Measurements from ENCODE around the gene ANKMY1.

Gene ANKMY1

DNA sequence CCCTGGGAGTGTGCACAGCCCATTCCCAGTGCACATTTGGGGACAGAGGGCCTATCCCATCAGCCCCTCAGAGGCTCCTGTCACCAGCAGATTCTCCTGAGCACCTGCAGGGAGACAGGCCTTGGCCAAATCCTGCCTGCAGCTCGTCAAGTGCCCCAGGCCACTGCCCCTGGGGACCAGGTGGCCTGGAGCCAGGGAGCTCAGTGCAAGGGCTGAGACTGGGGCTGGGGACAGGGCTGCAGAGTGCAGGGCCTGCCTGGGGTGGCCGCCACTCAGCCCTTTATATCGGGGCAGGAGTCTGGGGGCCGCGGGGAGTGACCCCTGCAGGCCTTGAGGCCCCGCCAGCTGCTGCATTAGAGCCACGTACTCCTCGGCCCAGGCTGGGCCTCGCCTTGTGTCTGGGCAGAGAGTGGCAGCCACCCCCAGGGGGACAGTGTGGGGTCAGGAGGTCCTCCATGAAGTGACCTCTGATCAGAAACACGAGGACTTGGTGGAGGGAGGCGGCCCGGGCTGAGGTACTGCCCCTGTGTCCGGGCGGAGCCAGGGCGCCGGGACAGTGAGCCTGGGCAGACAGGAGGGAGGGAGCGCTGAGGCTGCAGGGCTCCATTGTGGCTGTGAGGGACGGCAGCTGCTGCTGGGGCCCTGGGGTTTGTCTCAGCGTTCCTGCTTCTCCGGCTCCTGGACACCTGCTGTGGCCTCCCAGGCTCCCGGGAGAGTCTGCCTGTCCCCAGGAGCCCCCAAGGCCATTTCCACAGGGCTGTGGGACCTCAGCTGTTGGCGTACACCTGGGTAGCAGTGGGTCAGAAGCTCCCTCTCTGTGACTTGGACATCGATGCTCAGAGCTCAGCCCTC lies 98.2 kb downstream of the ANKMY1 start:
- Histone ChIP-seq H3K27me3 (ENCODE audit: control insufficient read depth, insufficient read depth, low read length) (peaks cover 5% of the 10 kb centered on the region), H3K4me3 (ENCODE audit: low read length) (no peak overlapping the region), H3K36me3 (ENCODE audit: control insufficient read depth, insufficient read depth, low read length) (peaks cover 6% of the 10 kb centered on the region), H3K27ac (ENCODE audit: low read depth, low read length) (no peak overlapping the region), H3K4me1 (ENCODE audit: control insufficient read depth, insufficient read depth, low read length) (no peaks in the 10 kb centered on the region), H3K9ac (ENCODE audit: low read length) (no peak overlapping the region)

DNA sequence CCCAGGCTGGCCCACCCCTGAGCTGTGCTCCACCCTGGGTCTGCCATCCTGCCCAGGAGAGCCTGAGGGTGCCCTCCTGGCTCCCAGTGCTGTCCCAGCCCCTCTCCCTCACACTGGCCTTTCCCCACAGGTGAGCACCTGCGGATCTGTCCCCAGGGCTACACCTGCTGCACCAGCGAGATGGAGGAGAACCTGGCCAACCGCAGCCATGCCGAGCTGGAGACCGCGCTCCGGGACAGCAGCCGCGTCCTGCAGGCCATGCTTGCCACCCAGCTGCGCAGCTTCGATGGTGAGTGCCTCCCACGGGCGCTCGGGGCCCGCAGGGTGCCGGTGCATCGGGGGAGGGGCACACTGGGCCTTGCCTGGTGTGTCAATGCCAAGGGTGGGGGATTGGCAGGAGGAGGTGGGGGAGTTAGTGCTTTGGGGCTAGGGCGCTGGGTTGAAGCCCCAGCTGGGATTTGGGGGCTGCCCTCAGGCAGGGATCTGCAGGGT lies 98.8 kb downstream of the ANKMY1 start:
- H3K27me3 ChIP-seq (ENCODE audit: control insufficient read depth, insufficient read depth, low read length), result peaks cover 5% of the 10 kb centered on the region
- H3K9ac ChIP-seq (ENCODE audit: low read length), result no peak overlapping the region
- H3K36me3 ChIP-seq (ENCODE audit: control insufficient read depth, insufficient read depth, low read length), result peaks cover 1% of the 10 kb centered on the region
- H3K4me1 ChIP-seq (ENCODE audit: control insufficient read depth, insufficient read depth, low read length), result no peaks in the 10 kb centered on the region
- no peak overlapping the region for H3K27ac ChIP-seq (ENCODE audit: low read depth, low read length)
- no peak overlapping the region for H3K4me3 ChIP-seq (ENCODE audit: low read length)

DNA sequence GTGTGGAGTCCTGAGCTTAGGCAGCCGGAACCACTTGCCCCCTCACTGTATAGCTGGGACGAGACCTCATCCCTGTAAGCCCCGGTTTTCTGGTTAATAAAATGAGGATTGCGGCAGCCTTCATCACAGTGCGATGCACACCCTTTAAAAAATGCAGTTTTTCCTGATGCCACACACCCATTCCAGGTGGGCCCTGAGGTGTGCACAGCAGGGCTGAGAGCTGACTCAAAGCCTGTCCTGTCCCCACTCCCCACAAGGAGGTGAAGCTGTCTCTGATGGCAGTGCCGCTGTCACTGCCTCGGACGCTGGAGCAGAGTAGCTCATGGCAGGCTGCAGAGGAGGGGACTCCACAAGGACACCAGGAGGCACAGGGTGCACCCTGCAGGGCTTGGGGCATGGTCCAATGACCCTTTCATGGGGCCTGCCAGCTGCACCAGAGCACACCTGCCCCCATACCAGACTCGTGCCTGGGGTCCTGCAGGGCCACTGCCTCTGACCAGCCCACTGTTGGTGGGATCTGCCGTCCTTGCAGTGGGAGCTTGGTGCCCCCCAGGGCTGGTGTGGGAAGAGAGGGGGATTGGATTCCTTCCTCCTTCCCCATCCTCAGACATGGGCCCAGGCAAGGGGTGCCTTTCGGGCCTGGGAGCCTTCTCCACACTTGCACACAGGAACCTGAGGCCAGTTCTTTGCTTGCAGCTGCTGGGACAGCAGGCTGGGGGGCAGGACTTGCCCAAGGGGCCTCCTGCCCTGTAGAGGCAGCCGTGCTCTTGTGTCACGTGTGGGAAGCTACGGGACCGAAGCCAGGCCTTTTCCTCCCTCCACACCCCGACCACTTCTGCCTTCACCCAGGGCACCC lies 99.5 kb downstream of the ANKMY1 start:
- Histone ChIP-seq H3K4me1 (ENCODE audit: control insufficient read depth, insufficient read depth, low read length) (no peaks in the 10 kb centered on the region), H3K9ac (ENCODE audit: low read length) (no peak overlapping the region), H3K27ac (ENCODE audit: low read depth, low read length) (no peak overlapping the region), H3K36me3 (ENCODE audit: control insufficient read depth, insufficient read depth, low read length) (no peaks in the 10 kb centered on the region), H3K4me3 (ENCODE audit: low read length) (no peak overlapping the region), H3K27me3 (ENCODE audit: control insufficient read depth, insufficient read depth, low read length) (peaks cover 5% of the 10 kb centered on the region)

DNA sequence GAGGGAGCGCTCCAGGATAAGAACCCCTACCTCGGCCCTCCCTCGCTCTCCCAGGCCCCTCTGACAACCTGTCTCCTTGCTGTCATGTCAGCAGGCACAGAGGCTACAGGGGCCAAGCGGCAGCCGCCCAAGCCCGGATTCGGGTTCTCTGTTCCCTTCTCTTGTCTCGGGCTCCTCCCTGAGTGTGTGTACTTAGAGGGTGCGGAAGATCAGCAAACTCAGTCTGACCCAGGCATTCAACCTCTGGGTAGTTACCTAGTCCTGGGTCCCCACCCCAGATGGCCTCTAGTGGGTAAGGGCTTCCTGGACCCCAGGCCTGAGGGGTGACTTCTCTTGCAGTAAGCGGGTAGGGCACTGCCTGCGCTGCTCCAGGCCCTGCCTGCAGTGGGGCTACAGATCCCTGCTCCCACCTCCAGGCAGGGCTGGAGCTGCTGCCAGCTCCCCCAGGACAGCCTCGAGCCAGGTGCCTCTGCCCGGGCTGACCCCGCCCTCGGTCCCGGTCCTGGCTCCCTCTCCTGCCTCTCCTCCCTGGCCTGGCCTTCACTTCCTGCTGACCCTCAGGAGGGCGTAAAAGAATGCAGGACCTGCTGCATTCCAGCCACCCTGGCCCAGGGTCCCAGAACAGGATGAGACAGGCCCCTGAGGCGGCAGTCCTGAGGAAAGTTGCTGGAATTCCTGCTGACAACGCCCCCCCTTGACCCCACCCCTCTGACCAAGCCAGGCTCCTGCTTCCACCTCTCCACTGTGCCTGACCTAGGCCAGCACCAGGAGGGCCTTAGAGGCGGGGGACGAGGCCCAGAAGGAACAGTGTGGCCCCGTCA lies 100.4 kb downstream of the ANKMY1 start:
- peaks cover 5% of the 10 kb centered on the region for H3K27me3 ChIP-seq (ENCODE audit: control insufficient read depth, insufficient read depth, low read length)
- H3K27ac ChIP-seq (ENCODE audit: low read depth, low read length), result no peak overlapping the region
- no peaks in the 10 kb centered on the region for H3K4me1 ChIP-seq (ENCODE audit: control insufficient read depth, insufficient read depth, low read length)
- H3K36me3 ChIP-seq (ENCODE audit: control insufficient read depth, insufficient read depth, low read length), result no peaks in the 10 kb centered on the region
- no peak overlapping the region for H3K4me3 ChIP-seq (ENCODE audit: low read length)
- H3K9ac ChIP-seq (ENCODE audit: low read length), result no peak overlapping the region

DNA sequence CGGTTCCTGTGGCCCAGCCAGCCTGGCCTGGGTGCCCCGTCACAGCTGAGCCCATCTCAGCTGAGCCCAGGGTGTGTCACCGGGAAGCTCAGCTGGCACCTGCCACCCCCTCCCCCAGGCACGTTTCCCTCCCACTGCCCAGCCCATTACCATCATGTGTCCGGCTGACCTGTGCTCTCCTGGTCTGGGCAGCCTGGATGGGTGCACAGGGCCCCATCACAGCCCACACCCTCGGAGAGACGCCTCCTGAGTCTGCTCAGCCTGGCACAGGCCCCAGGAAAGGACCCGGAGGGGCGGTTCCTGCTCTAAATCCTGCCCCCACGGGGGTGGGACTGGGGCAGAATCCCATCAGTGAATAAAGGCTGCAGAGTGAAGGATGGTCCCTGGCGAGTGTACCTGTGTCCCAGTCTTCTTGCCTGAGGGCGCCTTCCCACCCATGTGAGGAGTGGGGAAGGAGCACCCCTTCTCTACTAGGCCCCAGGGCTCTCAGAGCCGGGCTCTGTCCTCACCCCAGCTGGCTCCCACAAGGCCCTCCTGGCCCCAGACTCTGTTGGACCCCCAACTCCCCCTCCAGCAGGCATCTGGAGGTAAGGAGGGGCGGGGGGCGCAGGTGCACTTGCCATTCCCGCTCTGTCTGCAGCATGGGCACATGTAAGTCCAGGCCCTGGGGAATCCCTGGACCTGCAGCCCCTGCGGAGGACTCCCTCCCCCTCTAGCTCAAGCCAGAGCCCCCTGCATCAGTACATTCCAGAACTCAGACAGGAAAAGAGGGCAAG lies 101.2 kb downstream of the ANKMY1 start:
- peaks cover 5% of the 10 kb centered on the region for H3K4me1 ChIP-seq (ENCODE audit: control insufficient read depth, insufficient read depth, low read length)
- H3K9ac ChIP-seq (ENCODE audit: low read length), result no peak overlapping the region
- peaks cover 10% of the 10 kb centered on the region for H3K27me3 ChIP-seq (ENCODE audit: control insufficient read depth, insufficient read depth, low read length)
- no peak overlapping the region for H3K4me3 ChIP-seq (ENCODE audit: low read length)
- H3K27ac ChIP-seq (ENCODE audit: low read depth, low read length), result no peak overlapping the region
- H3K36me3 ChIP-seq (ENCODE audit: control insufficient read depth, insufficient read depth, low read length), result no peaks in the 10 kb centered on the region

DNA sequence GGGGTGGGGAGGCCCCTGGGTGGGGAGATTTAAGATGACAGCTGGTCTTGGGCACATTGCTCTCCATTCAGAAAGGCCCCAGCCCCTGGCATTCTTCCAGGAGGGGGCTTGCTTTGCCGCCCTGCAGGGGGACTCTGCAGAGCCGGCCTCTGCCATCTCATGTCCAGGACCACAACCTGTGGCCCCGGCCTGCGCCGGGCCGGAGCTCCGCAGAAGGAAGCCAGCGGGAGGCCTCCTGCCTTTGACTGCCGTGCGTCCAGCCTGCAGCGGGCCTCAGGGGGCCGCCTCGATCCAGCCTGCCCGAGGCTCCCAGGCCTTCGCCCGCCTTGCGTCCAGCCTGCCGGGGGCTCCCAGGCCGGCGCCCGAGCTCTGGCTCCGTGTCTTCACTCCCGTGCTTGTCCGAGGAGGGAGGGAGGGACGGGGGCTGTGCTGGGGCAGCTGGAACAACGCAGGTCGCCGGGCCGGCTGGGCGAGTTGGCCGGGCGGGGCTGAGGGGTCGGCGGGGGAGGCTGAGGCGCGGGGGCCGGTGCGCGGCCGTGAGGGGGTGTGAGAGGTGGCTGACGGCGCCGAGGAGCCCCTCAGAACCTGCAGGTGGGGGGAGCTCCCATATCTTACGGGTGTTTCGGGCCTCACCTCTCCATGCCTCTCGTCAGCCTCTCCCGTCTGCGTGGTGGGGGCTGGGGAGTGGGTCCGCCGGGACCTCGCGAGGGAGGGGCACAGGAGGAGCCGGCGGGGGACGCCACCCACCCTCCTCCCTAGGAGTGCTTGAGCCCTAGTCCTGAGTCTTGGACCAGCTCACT lies 101.9 kb downstream of the ANKMY1 start:
- Histone ChIP-seq H3K36me3 (ENCODE audit: control insufficient read depth, insufficient read depth, low read length) (no peaks in the 10 kb centered on the region), H3K27me3 (ENCODE audit: control insufficient read depth, insufficient read depth, low read length) (peaks cover 10% of the 10 kb centered on the region), H3K27ac (ENCODE audit: low read depth, low read length) (no peak overlapping the region), H3K4me1 (ENCODE audit: control insufficient read depth, insufficient read depth, low read length) (peaks cover 8% of the 10 kb centered on the region), H3K4me3 (ENCODE audit: low read length) (no peak overlapping the region), H3K9ac (ENCODE audit: low read length) (no peak overlapping the region)

DNA sequence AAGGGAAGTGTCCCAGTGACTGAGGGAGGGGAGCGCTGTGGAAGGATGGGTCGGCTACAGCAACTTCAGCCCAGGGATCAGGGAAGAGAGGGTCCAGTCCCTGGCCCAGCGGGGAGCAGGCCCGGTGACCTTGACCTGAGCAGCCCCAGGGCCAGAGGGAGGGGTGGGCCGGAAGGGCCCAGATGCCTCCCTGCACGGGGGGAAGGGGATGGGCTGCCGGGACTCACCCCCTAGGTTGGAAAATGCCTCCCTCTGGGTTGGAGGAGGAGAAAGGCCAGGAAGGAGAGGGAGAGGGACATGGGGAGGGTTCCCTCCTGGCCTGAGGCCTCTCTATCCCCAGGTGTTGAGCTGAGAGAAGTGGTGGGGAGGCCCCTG lies 102.5 kb downstream of the ANKMY1 start:
- no peak overlapping the region for H3K9ac ChIP-seq (ENCODE audit: low read length)
- peaks cover 8% of the 10 kb centered on the region for H3K4me1 ChIP-seq (ENCODE audit: control insufficient read depth, insufficient read depth, low read length)
- no peaks in the 10 kb centered on the region for H3K36me3 ChIP-seq (ENCODE audit: control insufficient read depth, insufficient read depth, low read length)
- peaks cover 10% of the 10 kb centered on the region for H3K27me3 ChIP-seq (ENCODE audit: control insufficient read depth, insufficient read depth, low read length)
- no peak overlapping the region for H3K4me3 ChIP-seq (ENCODE audit: low read length)
- H3K27ac ChIP-seq (ENCODE audit: low read depth, low read length), result no peak overlapping the region

DNA sequence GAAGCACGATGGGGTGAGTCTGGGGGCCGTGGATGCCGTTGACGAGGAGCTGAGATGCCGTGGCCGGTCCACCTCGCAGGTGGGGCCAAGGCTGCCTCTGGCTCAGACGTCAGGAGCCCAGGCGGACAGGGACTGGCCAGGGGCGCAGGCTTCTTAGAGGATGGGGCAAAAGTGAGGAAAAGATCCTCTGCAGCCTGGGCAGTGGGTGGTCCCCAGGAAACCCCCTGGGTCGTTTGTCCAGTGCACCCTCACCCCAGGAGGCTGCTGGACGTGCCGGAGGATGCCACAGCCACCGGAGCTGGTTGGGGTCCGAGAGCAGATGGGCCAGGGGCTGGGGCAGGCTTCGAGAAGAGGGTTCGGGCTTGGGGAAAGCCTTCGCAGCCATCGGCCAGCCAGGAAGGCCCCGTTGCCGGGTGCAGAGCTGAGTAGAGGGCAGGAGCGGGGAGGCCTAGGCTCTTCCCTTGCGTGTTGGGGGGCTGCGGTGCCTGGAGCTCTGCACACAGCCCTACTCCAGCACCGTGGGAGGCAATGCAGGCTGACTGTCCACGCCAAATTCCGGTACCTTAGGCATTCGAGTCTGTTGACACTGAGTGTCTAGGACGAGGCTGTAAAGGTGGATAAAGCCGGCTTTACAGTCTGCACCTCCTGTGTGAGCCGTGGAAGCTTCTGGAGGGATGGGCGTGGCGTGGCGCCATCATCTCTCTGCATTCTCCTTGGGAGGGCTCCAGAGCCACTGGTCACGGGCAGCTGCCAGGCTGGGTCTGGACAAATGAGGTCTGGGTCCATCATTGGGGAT lies 103.5 kb downstream of the ANKMY1 start:
- no peak overlapping the region for H3K27ac ChIP-seq (ENCODE audit: low read depth, low read length)
- H3K9ac ChIP-seq (ENCODE audit: low read length), result no peak overlapping the region
- peaks cover 8% of the 10 kb centered on the region for H3K4me1 ChIP-seq (ENCODE audit: control insufficient read depth, insufficient read depth, low read length)
- no peaks in the 10 kb centered on the region for H3K36me3 ChIP-seq (ENCODE audit: control insufficient read depth, insufficient read depth, low read length)
- H3K27me3 ChIP-seq (ENCODE audit: control insufficient read depth, insufficient read depth, low read length), result peaks cover 10% of the 10 kb centered on the region
- H3K4me3 ChIP-seq (ENCODE audit: low read length), result no peak overlapping the region

DNA sequence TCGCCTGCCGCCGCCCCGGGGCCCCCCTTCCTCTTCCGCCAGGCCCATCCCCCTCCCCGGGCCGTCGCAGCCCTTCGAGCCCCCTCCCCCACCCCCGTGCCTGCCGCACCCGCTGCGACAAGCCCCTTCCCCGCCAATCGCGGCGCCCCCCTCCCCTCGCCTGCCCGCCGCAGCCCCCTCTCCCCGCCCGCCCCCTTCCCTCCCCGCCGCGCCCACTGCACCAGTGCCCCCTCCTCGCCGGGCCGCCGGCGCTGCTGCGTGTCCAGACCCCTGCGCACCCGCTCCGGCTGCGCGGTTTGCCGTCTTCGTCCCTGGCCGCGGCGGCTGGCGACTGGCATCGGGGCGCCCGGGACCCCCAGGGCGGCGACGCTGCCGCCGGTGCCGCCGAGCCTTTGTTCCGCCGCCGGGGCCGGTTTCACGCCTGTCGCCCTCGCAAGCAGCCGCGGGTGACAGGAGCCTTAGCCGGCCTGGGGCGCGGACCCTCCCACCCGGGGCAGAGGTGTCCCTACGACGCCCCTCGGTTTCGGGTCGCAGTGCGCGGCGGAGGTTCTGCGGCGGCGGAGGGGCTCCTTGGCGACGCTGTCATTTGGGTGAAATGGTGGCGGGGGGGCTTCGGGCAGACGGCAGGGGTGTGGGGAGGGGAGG lies 104.2 kb downstream of the ANKMY1 start:
- Histone ChIP-seq H3K9ac (ENCODE audit: low read length) (no peak overlapping the region), H3K4me1 (ENCODE audit: control insufficient read depth, insufficient read depth, low read length) (peaks cover 8% of the 10 kb centered on the region), H3K27ac (ENCODE audit: low read depth, low read length) (no peak overlapping the region), H3K27me3 (ENCODE audit: control insufficient read depth, insufficient read depth, low read length) (peaks cover 10% of the 10 kb centered on the region), H3K36me3 (ENCODE audit: control insufficient read depth, insufficient read depth, low read length) (no peaks in the 10 kb centered on the region), H3K4me3 (ENCODE audit: low read length) (no peak overlapping the region)

DNA sequence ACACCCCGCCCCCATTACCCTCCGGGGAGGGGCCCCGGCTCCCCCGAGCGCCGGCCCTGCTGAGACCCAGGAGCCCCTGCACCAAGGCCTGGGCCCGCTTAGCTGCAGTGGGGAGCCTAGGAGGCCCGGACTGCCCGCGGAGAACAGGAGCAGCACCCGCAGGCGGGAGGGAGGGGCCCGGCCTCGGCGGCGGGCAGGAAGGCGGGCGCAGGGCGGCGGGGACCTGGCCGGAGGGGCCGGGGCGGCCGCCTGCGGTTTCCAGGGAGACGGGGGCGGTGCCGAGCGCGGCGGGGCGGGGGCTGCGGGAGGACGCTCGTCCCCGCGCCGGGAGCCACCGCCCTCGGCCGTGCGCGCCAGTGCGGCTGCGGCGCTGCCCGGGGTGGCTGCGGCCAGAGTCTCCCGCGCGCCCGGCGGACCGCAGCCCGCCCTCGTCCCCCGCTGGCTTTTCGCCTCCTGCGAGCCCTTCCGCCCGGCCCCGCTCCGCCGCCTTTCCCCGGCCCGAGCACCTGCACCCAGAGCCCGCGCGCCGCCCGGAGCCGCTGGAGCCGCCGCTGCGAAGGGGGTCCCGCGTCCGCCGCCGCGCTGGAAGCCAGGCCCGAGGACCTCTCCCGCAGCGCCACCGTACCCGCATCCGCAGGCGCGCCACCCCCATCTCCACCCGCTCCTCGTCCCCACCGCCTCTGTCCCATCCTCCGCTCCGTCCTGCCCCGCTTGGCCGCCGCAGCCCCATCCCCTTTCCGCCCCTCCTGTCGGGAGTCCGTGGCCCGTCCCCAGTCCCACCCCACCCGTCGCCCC lies 105.1 kb downstream of the ANKMY1 start:
- H3K4me1 ChIP-seq (ENCODE audit: control insufficient read depth, insufficient read depth, low read length), result peaks cover 8% of the 10 kb centered on the region
- no peak overlapping the region for H3K27ac ChIP-seq (ENCODE audit: low read depth, low read length)
- peaks cover 10% of the 10 kb centered on the region for H3K27me3 ChIP-seq (ENCODE audit: control insufficient read depth, insufficient read depth, low read length)
- no peak overlapping the region for H3K9ac ChIP-seq (ENCODE audit: low read length)
- peak overlapping the region; percentile 55 for H3K4me3 ChIP-seq (ENCODE audit: low read length)
- H3K36me3 ChIP-seq (ENCODE audit: control insufficient read depth, insufficient read depth, low read length), result no peaks in the 10 kb centered on the region
